Renal pelvis (tissue), 4 donors: ENCODE measurements around the gene FTSJ3. TPM values are rescaled to one million over a fixed set of nuclear protein-coding genes. Genes with fewer than 3 reads are reported as not detected.
"Not testable (repeated sequence)": the region's sequence is repeated elsewhere in the genome, so short reads cannot be mapped to it uniquely, and the experiment has no call there.

Source experiments
- DNase-seq: peaks from one replicate; pipeline ENCODE4 v3.0.0-alpha.2; 2013
- polyA plus RNA-seq, 3 donors: library from polyadenylated mRNA; unstranded; fragments of 120-200 nt; gene quantifications; one replicate each; pipeline ENCODE4 v1.2.1, GENCODE V29; 2013; ENCODE audit not compliant: insufficient read length in 3 of 3

The FTSJ3 gene
- polyA plus RNA-seq, 3 donors = 66.9 to 75.2 (median 73.2) TPM

DNA sequence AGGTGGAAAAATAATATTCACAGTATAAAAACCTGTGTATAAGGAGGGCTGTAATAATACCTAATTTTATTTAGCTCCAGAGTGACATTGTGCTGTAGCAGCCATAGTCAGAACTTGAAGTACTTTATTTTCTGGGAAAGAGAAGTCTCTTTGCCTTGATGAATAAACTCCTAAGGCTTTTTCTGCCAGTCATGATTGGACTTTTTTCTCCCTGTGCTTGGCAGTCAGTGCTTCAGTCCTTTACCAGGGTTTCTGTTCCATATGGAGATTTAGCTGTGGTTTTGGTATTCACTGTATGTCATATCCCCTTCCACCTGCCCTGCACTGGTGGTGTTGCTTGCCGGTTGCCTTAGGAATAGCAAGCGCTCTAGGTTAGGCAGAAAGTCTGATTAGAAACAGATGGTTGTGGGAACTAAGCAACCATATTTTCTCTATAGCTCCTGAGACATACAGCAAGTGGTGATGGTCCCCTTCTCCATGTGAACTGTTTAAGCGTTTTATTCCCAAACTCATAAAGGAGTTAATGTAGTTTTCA is 28.8 kb downstream of the FTSJ3 start:
- DNase-seq = no peak

DNA sequence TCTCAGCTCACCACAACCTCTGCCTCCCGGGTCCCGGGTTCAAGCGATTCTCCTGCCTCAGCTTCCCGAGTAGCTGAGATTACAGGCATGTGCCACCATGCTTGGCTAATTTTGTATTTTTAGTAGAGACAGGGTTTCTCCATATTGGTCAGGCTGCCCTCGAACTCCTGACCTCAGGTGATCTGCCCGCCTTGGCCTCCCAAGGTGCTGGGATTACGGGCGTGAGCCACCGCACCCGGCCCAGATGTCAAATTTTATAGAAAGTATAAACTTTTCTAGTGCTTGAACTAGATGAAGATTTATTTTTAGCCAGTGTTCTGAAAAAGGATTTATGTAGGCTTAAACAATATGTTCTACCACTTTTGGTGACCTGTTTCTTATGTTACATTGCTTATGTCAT is 31.1 kb downstream of the FTSJ3 start:
- DNase-seq = not testable (repeated sequence)

DNA sequence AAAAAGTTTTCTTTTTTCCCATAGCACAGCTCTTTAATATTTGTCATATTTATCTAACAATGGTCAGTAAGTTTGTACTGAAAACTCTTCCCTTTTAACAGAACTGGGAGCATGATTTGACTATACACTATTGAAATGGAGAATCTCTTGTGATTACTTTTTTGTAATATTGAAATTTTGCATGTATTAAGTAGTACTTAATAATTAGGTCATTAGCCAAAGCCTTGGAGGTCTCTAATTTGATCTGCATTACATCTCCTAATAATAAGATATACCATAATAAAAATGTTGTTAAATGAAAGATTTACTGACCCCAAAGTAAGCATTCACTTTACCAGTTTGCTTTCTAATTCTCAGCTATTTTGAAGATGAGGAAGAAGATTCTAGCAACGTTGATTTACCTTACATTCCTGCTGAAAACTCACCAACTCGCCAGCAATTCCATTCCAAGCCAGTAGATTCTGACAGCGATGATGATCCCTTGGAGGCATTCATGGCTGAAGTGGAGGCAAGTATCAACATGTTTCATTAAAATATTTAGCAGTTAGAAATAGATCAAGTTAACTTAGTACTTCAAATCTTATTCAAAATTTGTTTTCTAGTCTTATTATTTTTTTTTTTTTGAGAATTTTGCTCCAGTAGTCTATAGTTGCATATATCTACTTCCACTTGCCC is 35.3 kb downstream of the FTSJ3 start:
- no peak for DNase-seq

DNA sequence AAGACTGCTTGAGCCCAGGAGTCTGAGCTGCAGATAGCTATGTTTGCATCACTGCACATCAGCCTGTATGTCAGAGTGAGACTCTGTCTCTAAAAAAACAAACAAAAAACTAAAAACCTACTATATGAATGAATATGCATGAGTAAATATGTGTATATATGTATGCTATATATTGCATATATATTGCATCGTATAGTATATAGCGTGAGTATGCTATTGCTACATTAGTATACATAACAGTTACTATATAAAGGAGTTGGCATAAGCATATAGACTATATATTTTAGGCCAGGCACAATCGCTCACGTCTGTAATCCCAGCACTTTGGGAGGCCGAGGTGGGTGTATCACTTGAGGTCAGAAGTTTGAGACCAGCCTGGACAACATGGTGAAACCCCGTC is 37.4 kb downstream of the FTSJ3 start:
- DNase-seq = no peak

DNA sequence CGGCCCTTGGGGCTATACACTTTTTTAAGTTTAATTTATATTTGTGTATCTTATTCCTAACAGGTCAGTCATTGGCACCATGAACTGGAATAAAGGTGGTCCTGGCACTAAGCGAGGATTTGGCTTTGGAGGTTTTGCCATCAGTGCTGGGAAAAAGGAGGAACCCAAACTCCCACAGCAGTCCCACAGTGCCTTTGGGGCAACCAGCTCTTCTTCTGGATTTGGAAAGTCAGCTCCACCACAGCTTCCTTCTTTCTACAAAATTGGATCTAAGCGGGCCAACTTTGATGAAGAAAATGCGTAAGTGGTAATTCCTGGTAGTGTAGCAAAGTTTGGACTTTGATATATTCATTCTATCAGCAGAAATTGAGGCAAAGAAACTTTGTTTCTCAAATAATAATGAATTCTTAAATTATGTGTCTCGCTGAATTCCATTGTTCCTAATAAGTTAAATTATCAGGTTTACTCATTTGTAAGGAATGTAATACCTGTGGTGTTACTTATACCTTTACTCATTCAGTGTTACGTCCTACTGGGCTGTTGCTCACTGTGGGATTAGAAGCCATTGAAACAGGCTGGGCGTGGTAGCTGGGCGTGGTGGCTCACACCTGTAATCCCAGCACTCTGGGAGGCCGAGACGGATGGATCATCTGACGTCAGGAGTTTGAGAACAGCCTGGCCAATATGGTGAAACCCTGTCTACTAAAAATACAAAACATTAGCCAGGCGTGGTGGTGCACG is 40.3 kb downstream of the FTSJ3 start:
- DNase-seq = no peak

GRCh38 chr17:63786117-63786516 is 41.3 kb downstream of the FTSJ3 start:
- DNase-seq = no peak

- no peak for DNase-seq
Measured at GRCh38 chr17:63785556-63785955, 41.9 kb downstream of the FTSJ3 start.

DNA sequence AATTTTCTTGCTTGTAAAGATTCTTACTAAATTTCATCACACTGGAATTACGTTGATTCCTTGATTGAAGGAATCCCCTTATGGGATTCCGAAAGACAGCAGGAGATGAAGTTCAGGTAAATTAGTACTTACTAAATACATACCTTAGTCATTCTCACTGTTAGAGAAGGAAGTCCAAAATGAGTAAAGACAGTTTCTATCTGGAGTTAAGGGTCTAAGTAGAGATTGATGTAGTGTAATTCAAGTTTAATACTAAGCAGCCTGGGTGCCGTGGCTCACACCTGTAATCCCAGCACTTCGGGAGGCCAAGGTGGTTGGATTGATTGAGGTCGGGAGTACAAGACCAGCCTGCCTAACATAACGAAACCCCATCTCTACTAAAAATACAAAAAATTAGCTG is 43.9 kb downstream of the FTSJ3 start:
- DNase-seq = no peak

- no peak for DNase-seq
Measured at GRCh38 chr17:63780928-63781327, 46.5 kb downstream of the FTSJ3 start.

DNA sequence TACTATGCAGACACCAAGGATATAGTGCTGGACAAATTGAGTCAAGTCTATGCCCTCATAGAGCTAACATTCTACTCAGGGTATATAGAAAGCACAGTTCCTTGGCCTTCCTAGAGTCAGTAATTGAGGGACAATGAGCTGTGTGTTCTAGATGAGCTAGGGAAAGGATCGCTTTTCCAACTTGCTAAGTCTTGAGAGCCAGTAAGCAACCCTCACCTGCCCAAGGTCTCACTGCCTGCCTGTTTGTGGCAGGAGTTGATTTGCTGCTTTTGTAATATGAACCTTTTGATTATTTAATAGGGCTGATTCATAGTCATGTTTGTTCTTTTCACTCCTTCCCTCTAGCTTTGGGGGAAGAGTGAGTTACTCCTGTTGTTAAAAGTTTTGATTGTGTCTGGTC is 47.0 kb downstream of the FTSJ3 start:
- no peak for DNase-seq

- DNase-seq = no peak
Measured at GRCh38 chr17:63775420-63775819, 52.0 kb downstream of the FTSJ3 start.

GRCh38 chr17:63774969-63775265 is 52.5 kb downstream of the FTSJ3 start:
- DNase-seq = no peak

DNA sequence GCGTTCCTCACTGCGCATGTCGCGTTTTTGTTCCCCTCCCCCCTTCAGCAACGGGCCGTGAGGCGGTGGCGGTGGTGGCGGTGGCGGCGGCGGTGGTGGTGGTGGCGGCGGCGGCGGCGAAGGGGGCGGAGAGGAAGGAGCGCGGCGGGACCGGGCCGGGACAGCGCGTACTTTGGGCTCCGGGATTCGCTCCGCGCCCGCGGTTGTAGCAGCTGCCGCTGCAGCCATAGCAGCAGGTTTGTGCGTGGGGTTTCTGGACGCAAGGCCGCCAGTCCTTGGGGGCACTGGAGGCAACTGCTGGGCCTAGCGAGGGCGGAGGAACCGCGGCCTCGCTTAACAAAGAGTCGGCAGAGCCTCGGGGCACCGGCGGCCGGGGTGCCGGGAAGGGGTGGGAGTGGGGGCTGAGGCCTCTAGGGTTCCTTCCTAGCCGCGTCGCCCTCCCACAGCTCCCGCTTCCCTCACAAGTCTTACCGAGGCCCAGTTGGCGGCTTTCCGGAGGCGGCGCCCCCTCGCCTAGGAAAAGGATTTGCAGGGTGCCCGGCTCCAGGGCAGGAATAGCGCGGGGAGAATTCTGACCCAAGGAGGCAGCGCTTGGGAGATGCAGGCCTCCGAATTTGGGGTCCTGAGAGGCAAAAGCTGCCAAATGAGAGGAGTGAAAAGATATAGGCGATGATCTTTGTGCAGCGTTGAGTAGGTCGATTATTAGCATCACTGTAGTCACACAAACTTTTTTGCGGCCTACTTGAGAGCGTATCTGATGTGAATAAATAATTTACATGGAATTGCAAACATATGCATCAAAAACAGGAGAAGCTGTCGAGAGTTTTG is 53.1 kb downstream of the FTSJ3 start, which contains the start of gene DDX42:
Gene DDX42 (plus strand): TSS at position 30 of the 828 bp plus-strand sequence. CDS start 12,880 bp downstream, outside the sequence.
- peak; percentile 52 for DNase-seq

DNA sequence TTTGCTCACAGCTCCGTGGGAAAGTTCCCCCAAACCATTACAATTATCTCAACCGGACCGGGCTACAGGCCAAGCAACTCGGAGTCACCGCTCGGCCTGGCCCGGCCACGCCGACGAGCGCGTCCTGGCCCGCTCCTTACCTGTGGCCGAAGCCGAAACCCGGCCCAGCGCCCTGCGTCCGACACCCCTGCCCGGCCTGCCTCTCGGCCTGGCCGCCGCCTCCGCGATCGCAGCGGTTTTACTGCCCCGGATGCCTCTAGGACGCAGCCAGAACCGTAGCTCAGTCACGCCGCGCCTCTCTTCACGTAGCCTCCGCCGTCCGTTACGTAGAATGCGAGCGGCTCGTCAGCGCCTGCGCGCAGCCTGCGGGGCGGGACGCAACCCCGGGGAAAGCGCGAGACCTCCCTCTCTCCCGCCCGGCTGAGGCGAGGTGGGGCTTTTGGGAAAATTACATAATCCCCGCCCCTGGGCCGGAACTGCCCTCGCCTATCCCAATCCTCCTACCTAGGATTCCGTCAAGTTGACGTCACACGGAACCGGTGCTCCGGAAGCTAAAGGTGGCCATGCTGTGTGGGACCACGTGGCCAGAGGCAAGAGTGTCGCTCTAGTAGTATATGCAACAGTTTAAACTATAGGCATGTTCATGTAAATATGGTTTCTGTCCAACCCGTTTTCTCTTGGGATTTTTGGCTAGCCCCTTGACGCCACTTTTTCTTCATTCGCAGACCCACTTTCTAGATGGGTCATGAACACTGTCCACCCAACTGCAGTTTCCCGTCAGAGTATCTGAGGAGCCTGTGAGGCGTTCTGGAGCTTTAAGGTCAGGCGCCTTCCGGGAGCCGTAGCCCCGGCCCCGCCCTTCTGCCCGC is 54.0 kb downstream of the FTSJ3 start, which contains the start of gene CCDC47:
Gene CCDC47 (minus strand): TSS at position 326 of the 869 bp plus-strand sequence. CDS start 7,422 bp downstream, outside the sequence.
- peak; percentile 100 for DNase-seq

DNA sequence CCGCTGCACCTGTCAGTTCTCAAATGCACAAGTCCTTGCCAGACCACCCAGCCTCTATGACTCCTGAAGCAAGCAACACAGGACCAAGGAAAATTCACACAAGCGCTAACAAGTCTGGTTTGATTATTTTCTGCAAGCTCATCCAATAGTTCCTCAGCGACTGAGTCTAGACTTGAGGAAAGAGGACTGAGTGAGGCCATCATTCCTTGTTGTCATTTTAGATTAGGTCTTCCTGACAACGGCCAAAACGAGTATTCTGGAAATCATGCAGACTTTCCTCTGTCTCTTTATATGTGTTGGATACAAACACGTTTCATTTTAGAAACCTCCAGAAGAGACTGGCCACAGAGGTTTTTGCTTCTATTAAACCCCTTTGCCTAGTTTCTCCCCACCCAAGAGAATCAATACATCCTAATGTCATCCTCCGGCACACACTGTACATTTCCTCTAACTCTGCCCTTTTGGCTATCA is 54.6 kb downstream of the FTSJ3 start:
- DNase-seq = peak; percentile 17

Other genes with a start within 250 kb of the FTSJ3 start
- 10 to 100 TPM; 23.1 to 31.3 (median 28.8) TPM for gene TACO1, start 226.8 kb downstream of the FTSJ3 start, polyA plus RNA-seq
- gene MAP3K3, start 205.2 kb downstream of the FTSJ3 start, polyA plus RNA-seq = 10 to 100 TPM; 27.1 to 34.6 (median 32.4) TPM
- 10 to 100 TPM; 28.8 to 38.4 (median 34.9) TPM for gene LIMD2, start 127.5 kb downstream of the FTSJ3 start, polyA plus RNA-seq
- gene STRADA, start 85.9 kb downstream of the FTSJ3 start, polyA plus RNA-seq = 10 to 100 TPM; 43.1 to 74.3 (median 66.8) TPM
- 100 to 1,000 TPM in 2 of 3 donors, 10 to 100 TPM in 1; 87.7 to 116 (median 109) TPM for gene CCDC47, start 54.1 kb downstream of the FTSJ3 start, polyA plus RNA-seq
- 100 to 1,000 TPM; 158 to 225 (median 211) TPM for gene DDX42, start 53.5 kb downstream of the FTSJ3 start, polyA plus RNA-seq
- 100 to 1,000 TPM; 170 to 203 (median 178) TPM for gene PSMC5, start 232 bp downstream of the FTSJ3 start, polyA plus RNA-seq
- 10 to 100 TPM; 58.1 to 60.5 (median 58.5) TPM for gene SMARCD2, start 15.0 kb upstream of the FTSJ3 start, polyA plus RNA-seq
- under 1 TPM in 1 of 3 donors, not detected in 2; 0.10 TPM for gene CSH2, start 46.0 kb upstream of the FTSJ3 start, polyA plus RNA-seq
- gene GH2, start 54.3 kb upstream of the FTSJ3 start, polyA plus RNA-seq = not detected
- not detected for gene CSH1, start 68.9 kb upstream of the FTSJ3 start, polyA plus RNA-seq
- not detected for gene CSHL1, start 83.6 kb upstream of the FTSJ3 start, polyA plus RNA-seq
- gene GH1, start 91.2 kb upstream of the FTSJ3 start, polyA plus RNA-seq = under 1 TPM in 1 of 3 donors, not detected in 2; 0.16 TPM
- gene CD79B, start 104.7 kb upstream of the FTSJ3 start, polyA plus RNA-seq = 1 to 10 TPM; 1.8 to 3.1 (median 2.3) TPM
- gene SCN4A, start 145.3 kb upstream of the FTSJ3 start, polyA plus RNA-seq = 1 to 10 TPM in 2 of 3 donors, under 1 TPM in 1; 0.71 to 1.2 (median 1.1) TPM
- gene PRR29, start 170.7 kb upstream of the FTSJ3 start, polyA plus RNA-seq = 1 to 10 TPM; 4.2 to 4.8 (median 4.3) TPM
- 10 to 100 TPM; 26.0 to 33.1 (median 28.8) TPM for gene ICAM2, start 193.0 kb upstream of the FTSJ3 start, polyA plus RNA-seq